ENCODE measurements around the gene MAPK11. TPM values are rescaled to one million over a fixed set of nuclear protein-coding genes. Genes with fewer than 3 reads are reported as not detected.

Gene MAPK11
- total RNA-seq, 1 donor from 2014 or later: 16.7 TPM

DNA sequence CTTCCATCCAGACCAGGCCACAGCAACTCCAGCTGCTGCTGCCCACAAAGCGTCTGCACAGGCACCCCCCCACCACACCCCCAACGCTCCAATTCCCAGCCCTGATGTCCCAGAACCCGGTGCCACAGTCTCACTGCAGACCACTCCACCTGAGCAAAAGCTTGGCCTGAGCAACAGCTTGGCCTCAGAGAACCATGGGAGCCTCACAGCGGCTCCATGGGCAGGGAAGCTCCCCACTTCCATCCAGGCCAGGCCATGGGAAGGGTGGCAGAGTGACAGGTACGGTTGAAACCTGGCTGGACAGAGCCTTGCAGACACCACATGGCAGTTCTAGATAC, 24.1 kb upstream of the MAPK11 start:
- no peak for DNase-seq (ENCODE audit: low spot score)

DNA sequence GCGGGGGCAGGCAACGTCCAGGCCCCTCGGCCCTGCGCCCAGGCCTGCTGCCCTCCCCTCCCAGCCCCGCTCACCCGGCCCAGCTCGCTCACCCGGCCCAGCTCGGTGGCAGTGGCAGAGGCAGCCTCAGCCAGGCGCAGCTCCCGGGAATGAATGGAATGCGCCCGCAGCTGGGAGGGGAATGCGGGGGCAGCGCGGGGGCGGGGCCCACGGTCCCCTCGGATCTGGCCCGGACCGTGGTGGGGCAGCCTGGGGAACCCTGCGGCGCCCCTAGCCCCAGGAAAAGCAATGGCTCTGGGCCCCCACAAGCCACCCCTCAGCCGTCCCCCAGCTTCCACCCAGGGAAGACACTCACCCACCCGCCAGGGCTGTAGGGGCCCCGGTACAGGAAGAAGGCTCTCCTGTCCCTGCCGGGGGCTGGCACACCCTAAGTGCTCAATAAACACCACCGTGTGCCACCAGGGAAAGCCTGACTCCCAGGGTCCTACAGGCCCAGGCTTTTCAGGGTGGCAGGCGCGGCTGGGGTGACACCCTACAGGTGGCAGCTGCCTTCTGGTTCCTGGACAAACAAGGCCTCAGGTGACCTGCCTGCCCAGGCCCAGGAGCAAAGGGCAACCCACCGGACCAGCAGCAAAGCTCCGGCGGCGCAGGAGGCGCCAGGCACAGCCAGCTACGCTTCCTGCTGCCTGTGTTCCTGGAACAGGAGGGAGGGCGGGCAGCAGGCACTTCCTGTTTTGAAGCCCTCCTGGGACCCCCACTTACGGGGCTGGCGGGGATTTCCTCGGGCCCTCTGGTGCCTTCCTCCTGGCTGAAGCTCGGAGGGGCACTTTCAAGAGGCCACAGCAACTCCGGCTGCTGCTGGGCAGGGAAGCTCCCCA, 23.5 kb upstream of the MAPK11 start:
- peak; percentile 88 for DNase-seq (ENCODE audit: low spot score)

- no peak for DNase-seq (ENCODE audit: low spot score)
Measured at GRCh38 chr22:50292643-50293440, 22.7 kb upstream of the MAPK11 start.

DNA sequence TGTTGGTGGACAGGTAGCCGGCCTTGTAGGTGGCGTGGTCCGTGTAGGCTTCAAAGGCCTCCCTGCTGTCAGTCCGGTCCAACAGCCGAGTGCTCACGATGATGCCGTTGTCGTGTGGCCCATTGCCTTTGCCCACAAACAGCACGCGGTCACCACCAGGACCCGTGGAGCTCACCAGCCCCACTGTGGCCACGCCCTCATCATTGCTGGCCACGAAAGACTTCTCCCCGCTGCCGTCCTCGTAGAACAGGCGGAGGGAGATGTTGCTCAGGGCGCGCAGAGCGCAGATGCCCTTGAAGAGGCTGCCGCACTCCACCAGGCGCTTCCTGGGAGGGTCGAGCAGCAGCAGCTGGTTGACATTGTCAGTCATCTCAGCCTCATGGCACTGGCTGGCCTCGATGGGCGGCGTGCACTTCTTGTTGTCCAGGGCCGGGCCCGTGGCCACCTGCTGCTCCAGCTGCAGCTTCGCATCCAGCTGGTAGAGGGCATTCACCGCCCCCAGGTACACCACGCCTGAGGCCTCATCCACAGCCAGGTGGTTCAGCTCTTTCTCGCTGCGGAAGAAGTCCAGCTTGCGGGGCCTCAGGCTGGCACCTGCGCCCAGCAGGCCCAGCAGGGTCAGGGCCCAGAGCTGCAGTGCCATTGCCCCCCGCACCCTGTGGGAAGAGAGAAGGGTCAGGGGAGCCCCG, 19.9 kb upstream of the MAPK11 start:
- DNase-seq (ENCODE audit: low spot score): no peak

DNA sequence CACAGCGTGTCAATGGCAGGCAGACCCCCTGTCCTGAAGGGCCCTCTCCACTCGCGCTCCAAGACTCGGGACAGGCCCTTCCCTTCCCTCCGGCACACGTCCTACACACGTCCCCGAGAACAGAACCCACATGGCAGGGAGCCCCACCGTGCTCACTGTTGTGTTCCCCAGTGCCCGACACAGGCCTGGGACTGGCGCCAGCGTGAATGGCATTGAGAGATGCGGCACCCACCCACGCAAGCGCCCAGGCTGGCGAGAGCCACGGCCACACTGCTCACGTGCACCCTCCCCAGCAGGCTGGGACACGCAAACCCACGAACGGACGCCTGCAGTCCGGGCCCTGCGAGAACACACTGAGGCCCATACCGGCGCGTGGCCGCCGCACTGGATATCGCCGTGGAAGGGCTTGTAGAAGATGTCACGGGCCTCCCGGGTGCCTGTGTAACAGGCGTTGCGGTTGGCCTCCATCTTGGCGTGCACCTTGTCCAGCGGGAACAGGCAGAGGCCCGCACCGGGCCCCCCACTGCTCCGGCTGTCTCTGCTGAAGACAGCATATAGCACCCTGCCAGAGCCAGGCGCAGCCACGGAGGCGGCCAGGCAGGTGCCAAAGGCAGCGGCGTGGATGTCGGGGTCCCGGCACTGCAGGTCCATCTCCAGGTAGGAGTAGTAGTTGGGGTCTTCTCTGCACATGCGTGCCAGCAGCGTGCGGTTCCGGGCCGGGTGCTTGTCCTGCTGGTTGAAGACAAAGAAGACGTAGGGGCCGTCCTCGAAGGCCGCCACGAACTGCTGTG, 19.2 kb upstream of the MAPK11 start:
- DNase-seq (ENCODE audit: low spot score): no peak

- no peak for DNase-seq (ENCODE audit: low spot score)
Measured at GRCh38 chr22:50287731-50288130, 17.6 kb upstream of the MAPK11 start.

- DNase-seq (ENCODE audit: low spot score): no peak
Measured at GRCh38 chr22:50286701-50287318, 16.6 kb upstream of the MAPK11 start.

DNA sequence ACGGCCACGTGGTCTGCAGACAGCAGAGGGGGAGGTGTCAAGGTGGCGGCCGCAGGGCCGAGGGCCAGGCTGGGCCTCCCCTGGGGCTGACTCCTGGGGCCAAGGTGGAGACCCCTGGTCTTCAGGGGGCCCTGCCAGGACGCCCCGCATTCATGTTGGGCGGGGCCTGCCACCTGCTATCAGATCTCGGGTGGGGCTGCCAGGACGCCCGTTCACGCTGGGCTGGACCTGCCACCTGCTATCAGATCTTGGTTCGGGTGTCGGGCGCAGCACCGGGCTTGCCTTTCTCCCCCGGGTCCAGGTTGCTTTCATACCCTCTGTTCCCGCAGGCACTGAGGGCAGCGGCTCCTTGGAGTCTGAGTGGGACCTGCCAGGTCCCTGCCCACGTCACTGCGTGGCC, 16.1 kb upstream of the MAPK11 start:
- no peak for DNase-seq (ENCODE audit: low spot score)

- peak; percentile 71 for DNase-seq (ENCODE audit: low spot score)
Measured at GRCh38 chr22:50285568-50286229, 15.5 kb upstream of the MAPK11 start.

GRCh38 chr22:50284479-50284878, 14.3 kb upstream of the MAPK11 start:
- DNase-seq (ENCODE audit: low spot score): no peak

GRCh38 chr22:50283821-50284220, 13.6 kb upstream of the MAPK11 start:
- DNase-seq (ENCODE audit: low spot score): no peak

GRCh38 chr22:50282361-50283155, 12.4 kb upstream of the MAPK11 start:
- DNase-seq (ENCODE audit: low spot score): peak; percentile 88

GRCh38 chr22:50281957-50282356, 11.8 kb upstream of the MAPK11 start:
- DNase-seq (ENCODE audit: low spot score): no peak

DNA sequence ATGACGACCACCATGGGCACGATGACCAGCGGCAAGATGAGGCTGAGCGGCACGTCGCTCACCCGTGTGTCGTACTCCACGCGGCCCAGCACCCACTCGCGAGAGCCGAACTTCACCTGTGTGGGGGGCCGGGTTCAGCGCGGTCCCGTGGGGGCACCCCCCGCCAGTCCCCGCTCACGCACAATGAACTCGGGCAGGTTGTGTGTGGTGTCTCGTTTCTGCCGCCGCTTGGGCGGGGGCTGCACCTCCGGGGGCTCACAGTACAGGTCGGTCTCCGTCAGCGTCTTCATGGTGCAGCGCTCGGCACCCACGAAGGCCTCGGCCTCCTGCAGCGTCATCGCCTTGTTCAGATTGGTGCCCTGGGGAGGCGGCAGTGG, 11.2 kb upstream of the MAPK11 start:
- no peak for DNase-seq (ENCODE audit: low spot score)

- DNase-seq (ENCODE audit: low spot score): no peak
Measured at GRCh38 chr22:50280708-50281383, 10.7 kb upstream of the MAPK11 start.

- peak; percentile 62 for DNase-seq (ENCODE audit: low spot score)
Measured at GRCh38 chr22:50280022-50280707, 10.0 kb upstream of the MAPK11 start.

DNA sequence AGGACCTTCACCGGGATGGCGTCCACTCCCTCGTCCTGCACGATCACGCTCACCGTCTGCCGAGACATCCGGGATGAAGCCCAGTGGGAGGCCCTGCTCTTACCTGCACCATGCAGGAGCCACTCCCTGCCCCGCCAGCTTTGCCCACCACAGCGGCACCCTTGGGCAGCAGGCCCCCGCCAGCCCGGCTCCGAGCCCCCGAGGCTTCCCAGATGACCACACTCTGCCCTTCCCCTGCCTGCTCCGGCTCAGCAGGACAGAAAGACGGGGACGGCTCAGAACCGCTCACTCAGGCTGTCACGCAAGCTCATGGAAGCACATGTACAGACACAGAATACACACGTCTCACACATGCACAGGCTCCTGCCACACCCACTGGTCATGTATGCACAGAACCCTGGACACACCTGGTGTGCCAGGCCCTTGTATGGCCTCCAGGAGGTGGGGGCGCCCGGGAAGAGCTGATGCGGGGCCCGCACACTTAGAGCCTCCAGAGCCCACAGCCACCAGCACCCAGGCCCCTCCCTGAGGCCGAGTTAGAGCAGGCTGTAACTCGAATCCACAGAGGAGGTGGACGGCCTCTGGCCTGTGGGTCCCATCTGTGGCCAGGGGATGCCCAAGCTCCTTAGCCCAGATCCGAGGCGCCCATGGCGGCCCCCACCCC, 8.9 kb upstream of the MAPK11 start:
- DNase-seq (ENCODE audit: low spot score): no peak

DNA sequence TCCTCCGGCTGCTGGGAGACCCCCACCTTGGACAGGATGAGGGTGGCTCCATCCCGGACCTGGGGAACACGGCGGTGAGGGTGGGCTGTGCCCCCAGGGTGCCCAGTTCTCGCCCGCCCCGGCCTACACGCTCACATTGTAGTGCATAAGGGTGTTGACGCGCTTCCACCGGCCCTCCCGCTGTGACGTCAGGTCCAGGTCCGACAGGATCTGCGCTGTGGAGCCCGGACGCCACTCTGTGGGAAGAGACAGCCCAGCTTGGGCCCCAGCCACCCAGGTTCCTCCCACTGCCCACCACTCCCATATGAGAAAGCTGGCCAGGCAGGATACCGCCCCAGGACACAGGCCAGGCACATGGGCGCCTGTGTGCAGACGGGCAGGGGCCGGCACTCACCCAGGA, 8.3 kb upstream of the MAPK11 start:
- DNase-seq (ENCODE audit: low spot score): no peak

Data from mucosa of gallbladder (tissue), 1 donor.